ENCODE results near the gene DPEP2. TPM values are rescaled to one million over a fixed set of nuclear protein-coding genes. Genes with fewer than 3 reads are reported as not detected.

Gene DPEP2
- total and polyA plus RNA-seq, 2 of the 13 experiments (the other 11 are each of a cell fraction or from before 2014, with no cell fraction given) = 0.18 TPM; not detected in 1

DNA sequence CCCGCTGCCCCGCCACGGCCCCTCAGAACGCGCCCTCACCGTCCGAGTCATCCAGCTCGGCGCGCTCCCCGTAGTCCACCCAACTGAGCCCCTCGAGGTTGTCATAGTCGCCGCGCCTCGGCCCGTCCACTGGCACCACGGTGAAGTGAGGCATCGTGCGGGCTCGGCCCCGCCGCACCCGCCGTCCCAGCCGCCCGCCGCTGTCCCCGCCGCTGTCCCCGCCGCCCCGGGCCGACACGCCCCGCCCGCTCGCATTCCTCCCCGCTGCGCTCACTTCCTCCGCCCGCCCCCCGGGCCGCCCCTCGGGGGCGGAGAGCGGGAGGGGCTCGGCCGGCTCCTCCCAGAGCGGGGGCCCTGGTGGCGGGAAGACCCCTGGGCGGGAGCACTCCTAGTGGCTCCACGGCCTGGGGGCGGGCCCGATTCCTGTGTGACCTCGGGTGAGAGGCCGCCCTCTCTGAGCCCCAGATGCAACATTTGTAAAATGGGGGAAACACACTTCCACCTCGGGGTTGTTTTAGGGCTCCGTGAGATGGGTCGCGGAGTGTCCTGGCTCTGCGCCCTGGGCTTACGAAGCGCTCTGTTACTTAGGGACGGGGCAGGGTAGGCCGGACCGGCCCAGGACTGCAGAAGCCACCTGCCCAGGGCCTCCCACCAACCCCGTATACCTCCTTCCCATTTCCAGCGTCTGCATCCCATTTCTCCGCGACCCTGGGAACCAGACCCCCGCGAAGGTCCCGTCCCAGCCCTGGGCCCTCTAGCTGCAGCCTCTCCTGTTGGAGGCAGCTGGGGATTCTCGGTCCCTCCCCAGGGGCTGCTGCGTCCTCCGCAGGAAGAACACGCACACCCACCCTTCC, 30.7 kb downstream of the DPEP2 start, which contains the start of gene SLC12A4 (continued):
- TF ChIP-seq SIN3A (IDR thresholded peaks at IDR 0.05; ENCODE audit: borderline replicate concordance, low read depth, low read length) (0 out of 2 replicates have a peak, but pooled peaks have one; percentile 71), NFATC3 (CRISPR knock-in tag; IDR thresholded peaks at IDR 0.05) (no peak), CEBPB (IDR thresholded peaks at IDR 0.05; ENCODE audit: borderline replicate concordance, low read depth, low read length) (no peak), ZNF652 (CRISPR knock-in tag; IDR thresholded peaks at IDR 0.05; ENCODE audit: borderline replicate concordance, low read depth) (no peak), MED8 (CRISPR knock-in tag; IDR thresholded peaks at IDR 0.05; ENCODE audit: insufficient replicate concordance) (peak; percentile 68), ZFAT (CRISPR knock-in tag; conservative IDR thresholded peaks at IDR 0.05) (no peak), SUZ12 (IDR thresholded peaks at IDR 0.05; ENCODE audit: low read depth, low read length) (no peak), TCF7L2 (IDR thresholded peaks at IDR 0.05; ENCODE audit: low read depth, low read length) (no peak), FIP1L1 (IDR thresholded peaks at IDR 0.05; ENCODE audit: borderline replicate concordance, insufficient read depth, low read depth, low read length) (peak; percentile 15; the same call in 1 of the 2 replicates), ZNF430 (CRISPR knock-in tag; IDR thresholded peaks at IDR 0.05) (peak; percentile 97), ZNF337 (CRISPR knock-in tag; IDR thresholded peaks at IDR 0.05; ENCODE audit: borderline replicate concordance, low read depth) (0 out of 2 replicates have a peak, but pooled peaks have one; percentile 30)
- TF ChIP-seq, protein P1, sequence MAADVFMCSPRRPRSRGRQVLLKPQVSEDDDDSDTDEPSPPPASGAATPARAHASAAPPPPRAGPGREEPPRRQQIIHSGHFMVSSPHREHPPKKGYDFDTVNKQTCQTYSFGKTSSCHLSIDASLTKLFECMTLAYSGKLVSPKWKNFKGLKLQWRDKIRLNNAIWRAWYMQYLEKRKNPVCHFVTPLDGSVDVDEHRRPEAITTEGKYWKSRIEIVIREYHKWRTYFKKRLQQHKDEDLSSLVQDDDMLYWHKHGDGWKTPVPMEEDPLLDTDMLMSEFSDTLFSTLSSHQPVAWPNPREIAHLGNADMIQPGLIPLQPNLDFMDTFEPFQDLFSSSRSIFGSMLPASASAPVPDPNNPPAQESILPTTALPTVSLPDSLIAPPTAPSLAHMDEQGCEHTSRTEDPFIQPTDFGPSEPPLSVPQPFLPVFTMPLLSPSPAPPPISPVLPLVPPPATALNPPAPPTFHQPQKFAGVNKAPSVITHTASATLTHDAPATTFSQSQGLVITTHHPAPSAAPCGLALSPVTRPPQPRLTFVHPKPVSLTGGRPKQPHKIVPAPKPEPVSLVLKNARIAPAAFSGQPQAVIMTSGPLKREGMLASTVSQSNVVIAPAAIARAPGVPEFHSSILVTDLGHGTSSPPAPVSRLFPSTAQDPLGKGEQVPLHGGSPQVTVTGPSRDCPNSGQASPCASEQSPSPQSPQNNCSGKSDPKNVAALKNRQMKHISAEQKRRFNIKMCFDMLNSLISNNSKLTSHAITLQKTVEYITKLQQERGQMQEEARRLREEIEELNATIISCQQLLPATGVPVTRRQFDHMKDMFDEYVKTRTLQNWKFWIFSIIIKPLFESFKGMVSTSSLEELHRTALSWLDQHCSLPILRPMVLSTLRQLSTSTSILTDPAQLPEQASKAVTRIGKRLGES (CRISPR knock-in tag; IDR thresholded peaks at IDR 0.05; ENCODE audit: borderline replicate concordance) = peak; percentile 65; the same call in 1 of the 2 replicates
- TF ChIP-seq, protein P2, sequence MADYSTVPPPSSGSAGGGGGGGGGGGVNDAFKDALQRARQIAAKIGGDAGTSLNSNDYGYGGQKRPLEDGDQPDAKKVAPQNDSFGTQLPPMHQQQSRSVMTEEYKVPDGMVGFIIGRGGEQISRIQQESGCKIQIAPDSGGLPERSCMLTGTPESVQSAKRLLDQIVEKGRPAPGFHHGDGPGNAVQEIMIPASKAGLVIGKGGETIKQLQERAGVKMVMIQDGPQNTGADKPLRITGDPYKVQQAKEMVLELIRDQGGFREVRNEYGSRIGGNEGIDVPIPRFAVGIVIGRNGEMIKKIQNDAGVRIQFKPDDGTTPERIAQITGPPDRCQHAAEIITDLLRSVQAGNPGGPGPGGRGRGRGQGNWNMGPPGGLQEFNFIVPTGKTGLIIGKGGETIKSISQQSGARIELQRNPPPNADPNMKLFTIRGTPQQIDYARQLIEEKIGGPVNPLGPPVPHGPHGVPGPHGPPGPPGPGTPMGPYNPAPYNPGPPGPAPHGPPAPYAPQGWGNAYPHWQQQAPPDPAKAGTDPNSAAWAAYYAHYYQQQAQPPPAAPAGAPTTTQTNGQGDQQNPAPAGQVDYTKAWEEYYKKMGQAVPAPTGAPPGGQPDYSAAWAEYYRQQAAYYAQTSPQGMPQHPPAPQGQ (CRISPR knock-in tag; IDR thresholded peaks at IDR 0.05; ENCODE audit: borderline replicate concordance) = 0 out of 2 replicates have a peak, but pooled peaks have one; percentile 14
- TF ChIP-seq, protein P3, sequence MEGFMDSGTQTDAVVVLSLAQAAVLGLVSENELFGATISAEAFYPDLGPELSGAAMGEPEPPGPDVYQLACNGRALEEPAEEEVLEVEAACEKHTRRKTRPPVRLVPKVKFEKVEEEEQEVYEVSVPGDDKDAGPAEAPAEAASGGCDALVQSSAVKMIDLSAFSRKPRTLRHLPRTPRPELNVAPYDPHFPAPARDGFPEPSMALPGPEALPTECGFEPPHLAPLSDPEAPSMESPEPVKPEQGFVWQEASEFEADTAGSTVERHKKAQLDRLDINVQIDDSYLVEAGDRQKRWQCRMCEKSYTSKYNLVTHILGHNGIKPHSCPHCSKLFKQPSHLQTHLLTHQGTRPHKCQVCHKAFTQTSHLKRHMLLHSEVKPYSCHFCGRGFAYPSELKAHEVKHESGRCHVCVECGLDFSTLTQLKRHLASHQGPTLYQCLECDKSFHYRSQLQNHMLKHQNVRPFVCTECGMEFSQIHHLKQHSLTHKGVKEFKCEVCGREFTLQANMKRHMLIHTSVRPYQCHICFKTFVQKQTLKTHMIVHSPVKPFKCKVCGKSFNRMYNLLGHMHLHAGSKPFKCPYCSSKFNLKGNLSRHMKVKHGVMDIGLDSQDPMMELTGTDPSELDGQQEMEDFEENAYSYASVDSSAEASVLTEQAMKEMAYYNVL (CRISPR knock-in tag; IDR thresholded peaks at IDR 0.05; ENCODE audit: borderline replicate concordance) = peak; percentile 61; the same call in 1 of the 2 replicates
- TF ChIP-seq, protein P4, sequence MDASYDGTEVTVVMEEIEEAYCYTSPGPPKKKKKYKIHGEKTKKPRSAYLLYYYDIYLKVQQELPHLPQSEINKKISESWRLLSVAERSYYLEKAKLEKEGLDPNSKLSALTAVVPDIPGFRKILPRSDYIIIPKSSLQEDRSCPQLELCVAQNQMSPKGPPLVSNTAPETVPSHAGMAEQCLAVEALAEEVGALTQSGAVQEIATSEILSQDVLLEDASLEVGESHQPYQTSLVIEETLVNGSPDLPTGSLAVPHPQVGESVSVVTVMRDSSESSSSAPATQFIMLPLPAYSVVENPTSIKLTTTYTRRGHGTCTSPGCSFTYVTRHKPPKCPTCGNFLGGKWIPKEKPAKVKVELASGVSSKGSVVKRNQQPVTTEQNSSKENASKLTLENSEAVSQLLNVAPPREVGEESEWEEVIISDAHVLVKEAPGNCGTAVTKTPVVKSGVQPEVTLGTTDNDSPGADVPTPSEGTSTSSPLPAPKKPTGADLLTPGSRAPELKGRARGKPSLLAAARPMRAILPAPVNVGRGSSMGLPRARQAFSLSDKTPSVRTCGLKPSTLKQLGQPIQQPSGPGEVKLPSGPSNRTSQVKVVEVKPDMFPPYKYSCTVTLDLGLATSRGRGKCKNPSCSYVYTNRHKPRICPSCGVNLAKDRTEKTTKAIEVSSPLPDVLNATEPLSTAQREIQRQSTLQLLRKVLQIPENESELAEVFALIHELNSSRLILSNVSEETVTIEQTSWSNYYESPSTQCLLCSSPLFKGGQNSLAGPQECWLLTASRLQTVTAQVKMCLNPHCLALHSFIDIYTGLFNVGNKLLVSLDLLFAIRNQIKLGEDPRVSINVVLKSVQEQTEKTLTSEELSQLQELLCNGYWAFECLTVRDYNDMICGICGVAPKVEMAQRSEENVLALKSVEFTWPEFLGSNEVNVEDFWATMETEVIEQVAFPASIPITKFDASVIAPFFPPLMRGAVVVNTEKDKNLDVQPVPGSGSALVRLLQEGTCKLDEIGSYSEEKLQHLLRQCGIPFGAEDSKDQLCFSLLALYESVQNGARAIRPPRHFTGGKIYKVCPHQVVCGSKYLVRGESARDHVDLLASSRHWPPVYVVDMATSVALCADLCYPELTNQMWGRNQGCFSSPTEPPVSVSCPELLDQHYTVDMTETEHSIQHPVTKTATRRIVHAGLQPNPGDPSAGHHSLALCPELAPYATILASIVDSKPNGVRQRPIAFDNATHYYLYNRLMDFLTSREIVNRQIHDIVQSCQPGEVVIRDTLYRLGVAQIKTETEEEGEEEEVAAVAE (CRISPR knock-in tag; IDR thresholded peaks at IDR 0.05; ENCODE audit: borderline replicate concordance) = 0 out of 2 replicates have a peak, but pooled peaks have one; percentile 23

All from HepG2 (cell line).